Measurements from ENCODE around the gene SEL1L.
A peak's percentile ranks its signal among the peaks of the same experiment; 100 is the strongest.

Gene SEL1L

GRCh38 chr14:81454572-81455218 lies 79.0 kb downstream of the SEL1L start:
- H3K4me3 ChIP-seq (ENCODE audit: low read length) = no peak overlapping the region
- DNase-seq (ENCODE audit: low read depth) = no peak
- TF ChIP-seq CTCF (IDR thresholded peaks at IDR 0.05; ENCODE audit: insufficient read depth, low read depth, low read length, missing control alignments) = no peak

GRCh38 chr14:81453166-81453766 lies 80.4 kb downstream of the SEL1L start:
- peak; percentile 89 for TF ChIP-seq CTCF (IDR thresholded peaks at IDR 0.05; ENCODE audit: insufficient read depth, low read depth, low read length, missing control alignments)
- no peak overlapping the region for H3K4me3 ChIP-seq (ENCODE audit: low read length)
- peak; percentile 75 for DNase-seq (ENCODE audit: low read depth)

GRCh38 chr14:81452341-81453133 lies 81.1 kb downstream of the SEL1L start:
- DNase-seq (ENCODE audit: low read depth) = no peak
- TF ChIP-seq CTCF (IDR thresholded peaks at IDR 0.05; ENCODE audit: insufficient read depth, low read depth, low read length, missing control alignments) = no peak
- H3K4me3 ChIP-seq (ENCODE audit: low read length) = no peak overlapping the region

GRCh38 chr14:81450976-81451375 lies 82.7 kb downstream of the SEL1L start:
- no peak overlapping the region for H3K4me3 ChIP-seq (ENCODE audit: low read length)
- no peak for TF ChIP-seq CTCF (IDR thresholded peaks at IDR 0.05; ENCODE audit: insufficient read depth, low read depth, low read length, missing control alignments)
- DNase-seq (ENCODE audit: low read depth) = no peak

- no peak for DNase-seq (ENCODE audit: low read depth)
- H3K4me3 ChIP-seq (ENCODE audit: low read length) = no peak overlapping the region
- TF ChIP-seq CTCF (IDR thresholded peaks at IDR 0.05; ENCODE audit: insufficient read depth, low read depth, low read length, missing control alignments) = no peak
Observed at GRCh38 chr14:81450100-81450531, 83.5 kb downstream of the SEL1L start.

GRCh38 chr14:81449576-81449975 lies 84.1 kb downstream of the SEL1L start:
- no peak for DNase-seq (ENCODE audit: low read depth)
- no peak for TF ChIP-seq CTCF (IDR thresholded peaks at IDR 0.05; ENCODE audit: insufficient read depth, low read depth, low read length, missing control alignments)
- no peak overlapping the region for H3K4me3 ChIP-seq (ENCODE audit: low read length)
